UCSD-AML1 (cell line): ENCODE results near the gene DOCK10.
"Not testable (repeated sequence)": the region's sequence is repeated elsewhere in the genome, so short reads cannot be mapped to it uniquely, and the experiment has no call there.

Source experiments
- DNase-seq: peaks from one replicate; lab custom pipeline; 2025; ENCODE audit not compliant: unreplicated experiment; lab: John Stamatoyannopoulos, UW

Gene DOCK10

DNA sequence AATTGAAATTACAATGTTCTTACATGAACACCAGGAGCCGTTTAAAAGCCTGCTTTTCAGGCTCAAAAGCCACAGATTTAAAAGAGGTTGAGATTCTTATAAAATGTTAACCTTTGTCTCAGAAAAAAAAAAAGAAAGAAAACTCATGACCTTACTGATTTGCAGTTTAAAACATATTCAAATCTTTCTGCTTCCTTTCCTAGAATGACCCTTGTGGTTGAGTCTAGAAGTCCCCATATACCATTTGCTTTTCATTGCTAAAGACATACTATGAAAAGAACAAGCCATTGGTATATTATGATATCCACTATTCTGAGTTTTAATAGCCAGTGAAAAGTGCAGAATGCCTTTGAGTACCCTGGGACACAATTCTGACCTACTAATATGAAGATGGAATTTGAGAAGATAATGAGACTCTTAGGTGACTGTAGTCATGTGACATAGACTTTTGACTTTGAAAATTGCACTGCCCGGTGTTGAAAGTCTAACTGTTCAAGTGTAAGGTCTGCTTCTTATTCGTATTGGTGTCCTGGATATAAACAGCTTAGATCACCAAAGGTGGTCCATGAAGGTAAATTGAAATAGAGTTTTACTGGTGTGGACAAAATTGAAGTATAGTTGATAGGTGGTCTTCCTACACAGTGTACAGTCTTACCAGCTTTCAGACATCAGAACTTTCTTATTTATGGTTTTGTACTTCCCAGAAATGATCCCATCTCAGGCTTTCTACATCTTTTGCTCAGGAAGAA is 117.0 kb downstream of the DOCK10 start:
- DNase-seq = no peak

DNA sequence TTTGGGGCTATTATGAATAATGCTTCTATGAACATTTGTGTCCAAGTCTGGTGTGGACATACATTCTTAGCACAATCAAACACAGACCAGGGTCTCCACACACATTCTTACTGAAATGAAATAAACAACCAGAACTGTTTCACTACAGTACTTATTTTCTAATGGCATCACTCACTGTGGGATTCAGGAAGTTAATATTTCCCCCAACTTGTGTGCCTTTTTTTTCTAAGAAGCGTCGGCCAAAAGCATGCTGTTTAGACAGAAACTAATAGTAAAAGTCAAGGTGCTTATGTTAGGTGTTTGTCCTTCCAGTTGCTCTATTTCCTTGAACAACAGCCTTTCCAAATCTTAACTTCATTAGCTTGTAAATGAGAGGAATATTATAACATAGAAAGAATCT is 117.6 kb downstream of the DOCK10 start:
- no peak for DNase-seq

DNA sequence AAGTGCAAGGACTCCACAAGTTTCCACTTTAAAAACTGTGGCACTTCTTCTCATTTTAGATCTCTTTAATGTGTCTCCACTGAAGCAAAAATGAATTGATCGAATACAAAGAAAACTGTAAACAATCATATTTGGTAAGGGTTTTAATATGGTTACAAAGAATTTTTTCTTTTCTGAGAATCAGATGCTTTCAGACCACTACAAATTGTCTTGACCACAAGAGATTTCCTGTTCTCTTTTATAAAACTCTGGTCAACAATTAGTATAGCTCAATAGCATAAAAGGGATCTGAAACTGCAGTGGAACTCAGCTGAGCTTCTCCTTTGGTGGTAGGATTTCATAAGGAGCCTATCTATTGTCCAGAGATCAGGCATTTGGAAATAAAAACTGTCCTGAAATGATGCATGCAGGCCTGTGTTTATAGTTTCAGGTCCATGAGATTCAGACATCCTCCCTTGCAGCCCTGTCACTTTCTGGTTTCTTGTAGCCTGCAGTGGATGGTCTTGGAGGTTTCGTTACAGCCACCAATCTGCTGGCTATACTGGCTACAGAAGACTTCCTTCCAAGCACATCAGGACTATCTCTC is 120.0 kb downstream of the DOCK10 start:
- DNase-seq = no peak

DNA sequence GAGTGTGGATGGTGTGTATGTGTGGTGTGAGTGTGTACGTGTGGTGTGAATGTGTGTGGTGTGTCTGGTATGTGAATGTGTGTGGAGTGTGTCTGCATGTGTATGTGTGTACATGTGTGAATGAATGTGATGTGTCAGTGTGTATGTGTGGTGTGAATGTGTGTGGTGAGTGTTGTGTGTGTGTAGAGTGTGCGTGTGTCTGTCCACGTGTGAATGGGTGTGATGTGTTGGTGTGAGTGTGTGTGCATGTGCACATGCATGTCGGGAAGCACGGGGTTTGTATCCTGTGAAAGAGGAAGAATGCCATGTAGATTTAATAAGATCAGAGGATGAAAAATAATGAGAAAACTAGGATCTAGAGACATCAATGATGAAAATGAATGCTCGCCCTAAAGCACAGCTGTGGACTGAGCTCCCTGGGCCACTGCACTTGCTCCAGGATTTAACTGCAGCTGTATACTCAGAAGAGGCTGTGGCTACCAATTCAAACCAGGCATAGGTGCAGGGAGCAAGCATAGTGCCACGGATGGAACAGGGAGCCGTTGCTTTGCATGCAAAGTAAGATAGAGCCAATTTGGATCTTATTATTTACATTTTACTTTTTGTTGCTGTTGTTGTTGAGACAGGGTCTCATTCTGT is 122.7 kb downstream of the DOCK10 start:
- DNase-seq = no peak

DNA sequence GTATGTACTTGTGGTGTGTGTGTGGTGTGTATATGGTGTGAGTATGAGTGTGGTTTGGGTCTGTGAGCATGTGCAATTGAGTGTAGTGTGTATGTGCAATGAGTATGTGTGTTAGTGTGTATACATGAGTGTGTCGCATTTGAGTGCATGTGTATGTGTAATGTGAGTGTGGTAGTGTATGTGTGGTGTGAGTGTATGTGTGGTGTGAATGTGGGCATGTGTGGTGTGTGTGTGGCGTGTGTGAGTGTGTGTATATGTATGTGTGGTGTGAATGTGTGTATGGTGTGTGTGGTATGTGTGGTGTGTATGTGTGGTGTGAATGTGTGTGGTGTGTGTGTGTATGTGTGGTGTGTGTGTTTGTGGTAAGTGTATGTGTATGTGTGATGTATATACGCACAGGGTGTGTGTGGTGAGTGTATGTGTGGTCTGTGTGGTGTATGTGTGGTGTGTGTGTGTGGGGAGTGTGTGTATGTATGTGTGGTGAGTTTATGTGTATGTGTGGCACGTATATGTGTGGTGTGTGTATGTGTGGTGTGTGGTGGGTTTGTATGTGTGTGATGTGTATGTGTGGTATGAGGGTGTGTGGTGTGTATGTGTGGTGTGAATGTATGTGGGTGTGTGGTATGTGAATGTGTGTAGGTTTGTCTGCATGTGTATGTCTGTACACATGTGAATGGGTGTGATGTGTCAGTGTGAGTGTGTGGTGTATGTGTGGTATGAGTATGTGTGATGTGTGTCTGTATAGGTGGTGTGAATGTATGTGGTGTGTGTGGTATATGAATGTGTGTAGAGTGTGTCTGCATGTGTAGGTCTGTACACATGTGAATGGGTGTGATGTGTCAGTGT is 123.4 kb downstream of the DOCK10 start:
- DNase-seq = no peak

DNA sequence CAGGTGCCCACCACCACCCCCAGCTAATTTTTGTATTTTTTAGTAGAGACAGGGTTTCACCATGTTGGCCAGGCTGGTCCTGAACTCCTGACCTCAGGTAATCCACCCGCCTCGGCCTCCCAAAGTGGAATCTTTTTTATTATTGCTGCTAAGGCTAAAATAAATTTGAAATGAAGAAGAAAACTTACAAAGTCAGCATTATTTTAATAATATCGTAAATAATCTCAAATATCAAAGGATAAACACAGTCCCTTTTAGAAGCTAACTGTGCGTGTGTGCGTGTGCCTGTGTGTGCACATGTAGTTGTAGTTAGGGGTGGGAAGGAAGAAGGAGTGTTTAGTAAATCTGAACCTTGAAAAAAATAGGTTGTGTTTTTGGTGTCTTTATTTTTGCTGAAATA is 125.0 kb downstream of the DOCK10 start:
- DNase-seq = not testable (repeated sequence)

DNA sequence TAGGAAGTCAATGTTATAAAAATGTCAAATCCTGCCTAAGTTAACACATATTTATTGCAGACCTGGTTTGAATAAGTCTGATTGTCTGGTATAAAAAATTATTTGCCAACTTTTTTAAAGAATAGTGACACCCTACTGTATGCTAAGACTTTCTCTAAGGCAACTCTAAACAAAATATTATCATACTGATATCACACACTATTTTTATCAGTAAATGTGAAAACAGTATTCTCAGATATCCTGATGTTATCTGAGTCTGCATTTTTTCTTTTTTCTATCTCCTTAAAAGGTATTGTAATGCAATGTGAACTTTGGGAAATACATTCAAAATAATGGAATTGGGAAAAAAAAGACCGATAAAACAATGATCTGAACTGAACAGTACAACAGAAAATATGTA is 127.1 kb downstream of the DOCK10 start:
- no peak for DNase-seq

DNA sequence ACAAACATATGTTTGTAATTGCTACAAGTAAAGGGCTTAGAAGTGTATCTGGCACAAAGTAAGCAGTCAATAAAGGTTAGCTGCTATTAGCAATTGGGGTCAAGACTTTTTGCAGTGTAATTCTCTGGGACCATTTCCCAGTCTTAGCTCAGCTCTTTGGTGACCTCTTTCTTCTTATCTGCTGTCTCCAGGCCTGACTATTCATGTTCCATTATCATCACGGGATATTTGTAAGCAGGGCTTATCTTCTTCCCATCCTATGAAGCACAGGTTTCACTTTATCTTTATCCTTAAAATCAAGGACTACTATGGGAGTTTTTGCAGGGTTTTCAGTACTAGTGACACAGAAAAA is 131.7 kb downstream of the DOCK10 start:
- no peak for DNase-seq

DNA sequence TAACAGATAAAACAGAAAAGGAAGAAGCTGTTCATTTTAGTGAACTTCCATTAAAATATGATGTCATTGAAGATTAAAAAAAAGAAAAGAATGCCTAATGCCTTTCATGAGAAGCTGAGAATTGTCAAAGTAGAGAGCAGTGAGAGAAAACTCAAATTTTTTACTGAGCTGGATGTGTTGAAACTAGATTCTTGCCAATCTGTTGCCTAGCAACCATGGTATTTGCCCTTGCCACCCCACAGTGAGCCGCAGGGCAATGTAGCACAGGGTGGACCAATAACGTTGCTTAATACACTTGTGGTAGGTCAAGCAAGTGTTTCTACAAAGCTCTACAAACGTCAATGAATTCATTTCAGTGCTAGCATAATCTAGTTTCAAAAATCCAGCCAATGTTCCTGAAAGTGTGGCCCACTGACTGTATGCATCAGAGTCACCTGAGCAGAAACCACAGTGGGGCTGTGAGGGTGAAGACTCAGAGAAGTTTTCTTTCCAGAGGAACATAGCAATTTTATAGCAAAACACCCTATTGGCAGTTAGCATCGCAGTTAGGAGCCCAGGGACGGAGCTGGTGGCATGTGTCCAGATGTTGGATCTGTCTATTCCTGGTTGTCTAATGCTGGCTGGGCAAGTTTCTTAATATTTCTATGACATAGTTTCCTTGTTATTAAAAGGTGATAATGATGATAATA is 132.2 kb downstream of the DOCK10 start:
- no peak for DNase-seq

DNA sequence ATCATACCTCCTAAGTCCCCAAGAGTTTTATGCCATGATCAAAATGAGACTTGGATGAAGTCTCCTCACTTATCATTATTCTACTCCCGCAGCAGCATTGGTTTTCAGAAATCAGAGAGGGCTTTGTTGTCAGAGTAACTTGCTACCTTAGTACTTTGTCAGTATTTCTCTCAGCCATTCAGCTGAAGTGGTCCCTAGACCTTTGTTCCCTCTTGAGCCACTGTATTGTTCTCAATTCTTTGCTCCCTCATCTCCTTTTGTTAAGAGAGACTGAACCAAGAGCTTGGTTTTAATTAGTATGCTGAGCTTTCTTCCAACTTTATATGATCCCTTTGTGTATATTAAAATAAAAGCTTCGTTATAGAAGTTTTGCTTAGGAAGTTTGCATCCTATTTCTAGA is 133.4 kb downstream of the DOCK10 start:
- DNase-seq = no peak

DNA sequence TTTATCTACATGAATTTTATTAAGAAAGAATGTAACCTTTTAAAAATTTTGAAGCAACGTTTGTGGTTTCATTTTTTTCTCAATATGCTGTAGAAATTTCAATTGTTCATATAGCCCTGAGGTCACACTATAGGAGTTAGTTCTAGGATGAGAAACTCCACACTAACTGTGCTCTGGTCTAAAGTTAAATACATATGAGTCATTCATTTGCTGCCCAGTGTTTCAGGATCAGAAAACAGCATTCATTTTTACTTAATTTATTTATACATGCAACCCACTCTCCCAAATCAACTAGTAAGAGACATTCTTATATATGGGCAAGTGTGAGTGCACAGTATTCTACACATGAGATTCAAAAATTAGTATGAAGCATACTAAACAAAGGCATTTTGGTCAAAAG is 137.9 kb downstream of the DOCK10 start:
- no peak for DNase-seq

DNA sequence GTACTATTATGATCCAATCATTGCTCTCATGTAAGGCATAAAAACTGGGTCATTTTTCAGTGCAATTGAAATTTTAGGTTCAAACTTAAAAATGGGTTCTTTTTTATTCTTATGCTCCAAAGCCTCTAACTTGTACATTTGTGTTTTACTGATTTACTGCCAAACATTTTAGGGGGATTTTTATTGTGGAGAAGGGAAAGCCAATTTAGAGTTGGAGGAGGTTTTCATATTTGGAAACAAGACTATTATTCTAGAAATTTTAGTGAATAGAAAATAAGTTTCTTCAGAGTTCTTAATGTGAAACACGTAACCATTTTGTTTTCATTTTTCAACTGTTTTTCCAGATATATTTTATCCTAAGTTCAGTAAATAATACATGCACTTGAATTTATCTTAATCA is 138.6 kb downstream of the DOCK10 start:
- no peak for DNase-seq

DNA sequence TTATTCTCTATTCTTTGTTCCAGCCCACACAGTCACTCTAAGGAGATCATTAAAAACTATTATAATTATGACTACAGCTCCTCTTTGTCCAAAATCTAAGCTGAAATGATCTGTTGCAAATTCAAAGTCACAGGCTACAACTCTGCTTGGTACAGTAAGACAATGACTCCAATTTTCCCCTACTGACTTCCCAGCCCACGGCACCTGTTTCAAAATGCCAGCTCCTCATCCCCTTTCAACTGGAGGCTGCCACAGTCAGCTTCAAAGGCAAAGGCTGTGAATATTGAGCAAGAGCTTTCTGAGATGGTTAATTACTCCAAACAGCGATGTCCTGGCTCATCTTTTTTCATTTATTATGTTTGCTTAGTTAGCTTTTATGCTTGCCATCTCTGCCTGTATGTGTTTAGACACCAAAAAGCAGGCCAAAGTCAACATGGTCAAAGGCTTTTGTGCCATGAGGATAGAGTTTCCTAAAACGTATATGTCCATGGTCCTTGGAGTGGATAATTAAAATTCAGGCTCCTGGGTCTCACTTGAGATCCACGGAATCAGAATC is 141.1 kb downstream of the DOCK10 start:
- no peak for DNase-seq

DNA sequence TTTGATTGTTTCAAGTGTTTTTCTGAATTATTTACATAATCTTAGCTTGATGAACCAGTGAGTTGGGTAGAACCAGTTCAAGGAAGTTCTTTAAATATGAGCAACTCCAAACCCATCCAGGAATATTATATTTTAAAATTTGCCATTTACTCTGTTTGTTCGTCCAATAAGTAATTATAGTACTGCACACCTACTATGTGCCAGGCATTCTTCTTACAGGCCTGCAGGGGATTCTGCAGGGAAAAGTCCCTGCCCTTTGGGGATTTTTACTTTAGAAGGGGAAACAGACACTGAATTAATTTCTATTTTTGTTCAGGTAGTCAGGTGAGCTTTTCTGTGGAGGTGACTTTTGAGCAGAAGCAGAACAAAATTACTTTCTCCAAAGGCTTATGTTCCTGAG is 146.9 kb downstream of the DOCK10 start:
- no peak for DNase-seq

DNA sequence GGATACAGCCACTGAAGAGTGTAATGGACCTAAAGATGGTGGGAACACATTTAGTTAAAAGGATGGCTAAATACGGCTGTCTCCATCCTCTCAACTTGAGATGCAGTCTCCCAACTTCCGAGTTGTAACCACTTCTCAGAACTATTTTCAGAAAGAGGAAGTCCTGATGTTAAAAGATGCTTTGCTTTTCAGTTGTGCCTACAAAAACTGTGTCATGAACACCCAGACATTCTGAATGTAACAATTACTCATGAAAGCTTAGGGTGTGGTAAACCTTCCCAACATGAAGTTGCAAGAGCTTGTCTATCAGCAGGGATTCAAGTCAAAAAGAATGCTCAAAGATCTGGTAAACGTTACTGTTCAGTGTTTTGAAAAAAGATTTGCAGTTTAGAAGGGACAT is 147.9 kb downstream of the DOCK10 start:
- DNase-seq = no peak

DNA sequence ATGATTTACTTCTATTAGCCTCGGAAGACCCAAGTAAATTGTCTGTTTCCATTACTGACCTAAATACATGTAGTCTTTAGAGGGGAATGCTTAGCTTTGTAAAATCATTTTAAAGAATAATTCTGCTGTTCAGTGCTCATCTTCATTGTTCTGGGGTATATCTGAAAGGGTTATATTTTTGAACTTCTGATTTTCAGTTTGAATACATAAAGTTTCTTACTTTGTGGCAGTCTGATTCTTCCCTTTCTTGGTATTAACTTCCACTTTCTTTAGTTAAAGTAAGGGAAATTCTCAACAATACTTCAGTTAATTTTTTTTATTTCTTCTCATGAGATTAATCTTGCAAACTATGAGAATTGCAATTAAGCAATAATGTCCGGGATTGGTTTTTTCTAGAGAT is 148.4 kb downstream of the DOCK10 start:
- DNase-seq = no peak

DNA sequence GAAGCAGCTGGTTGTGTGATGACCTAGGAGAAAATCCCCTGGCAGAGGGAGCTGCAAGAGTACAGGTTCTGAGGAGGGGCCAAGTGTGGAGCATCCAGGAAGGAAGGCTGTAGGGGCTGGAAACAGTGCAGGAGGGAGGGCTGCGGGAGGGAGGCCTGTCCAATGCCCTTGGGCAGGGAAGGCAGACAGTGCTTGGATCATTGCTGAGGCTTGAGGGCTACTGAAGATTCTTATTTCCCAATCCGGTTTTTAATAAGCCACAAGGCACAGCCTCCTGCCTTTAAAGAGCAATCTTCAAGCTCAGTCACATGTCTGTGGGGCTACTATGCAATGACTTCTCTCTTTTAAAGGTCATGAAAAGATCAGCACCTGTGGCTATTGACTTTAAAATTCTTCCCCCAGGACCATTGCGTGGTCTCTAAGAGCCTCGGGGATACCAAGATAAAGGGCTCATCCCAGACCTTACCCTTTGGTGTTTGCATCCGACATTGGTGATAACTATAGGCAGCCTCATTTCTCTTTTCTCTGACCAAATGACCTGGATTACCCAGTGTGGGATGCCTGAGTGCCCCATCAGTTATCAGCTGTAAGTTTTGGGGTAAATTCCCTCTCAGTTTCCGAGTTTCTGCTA is 149.6 kb downstream of the DOCK10 start:
- DNase-seq = no peak

DNA sequence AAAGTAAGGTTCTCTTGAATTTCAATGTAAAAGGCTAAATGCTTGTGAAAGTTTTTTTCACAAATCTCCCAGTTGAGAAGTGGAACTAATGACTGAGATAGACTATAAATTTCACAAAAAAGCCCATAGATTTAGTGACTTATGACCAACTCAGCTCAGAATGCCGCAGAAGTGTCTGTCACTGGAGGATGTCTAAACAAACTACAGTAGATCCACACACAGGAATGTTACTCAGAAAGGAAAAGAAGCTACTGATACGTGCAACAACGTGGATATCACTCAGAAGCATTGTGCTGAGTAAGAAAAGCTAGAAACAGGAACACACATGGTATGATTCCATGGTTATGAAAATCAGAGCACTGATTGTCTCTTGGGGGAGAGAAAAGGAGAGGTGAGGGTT is 151.9 kb downstream of the DOCK10 start:
- DNase-seq = no peak

DNA sequence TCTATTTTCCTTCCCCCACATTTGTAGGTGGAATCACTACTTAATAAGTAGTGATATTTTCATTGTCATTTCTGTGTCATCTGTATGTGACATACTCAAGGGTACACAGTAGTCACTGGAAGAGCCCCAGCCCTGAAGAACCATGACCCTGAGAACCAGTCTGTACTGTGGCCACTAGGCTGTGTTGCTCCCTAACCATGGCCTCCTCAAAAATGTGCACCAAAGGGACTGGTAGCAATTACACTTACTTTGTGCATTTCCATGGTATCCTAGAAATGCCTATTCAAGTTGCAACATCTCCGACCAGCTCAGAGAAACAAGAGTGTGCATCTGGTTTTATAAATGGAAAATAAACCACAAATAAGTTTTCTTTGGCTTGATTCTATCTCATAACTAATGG is 155.1 kb downstream of the DOCK10 start:
- no peak for DNase-seq

DNA sequence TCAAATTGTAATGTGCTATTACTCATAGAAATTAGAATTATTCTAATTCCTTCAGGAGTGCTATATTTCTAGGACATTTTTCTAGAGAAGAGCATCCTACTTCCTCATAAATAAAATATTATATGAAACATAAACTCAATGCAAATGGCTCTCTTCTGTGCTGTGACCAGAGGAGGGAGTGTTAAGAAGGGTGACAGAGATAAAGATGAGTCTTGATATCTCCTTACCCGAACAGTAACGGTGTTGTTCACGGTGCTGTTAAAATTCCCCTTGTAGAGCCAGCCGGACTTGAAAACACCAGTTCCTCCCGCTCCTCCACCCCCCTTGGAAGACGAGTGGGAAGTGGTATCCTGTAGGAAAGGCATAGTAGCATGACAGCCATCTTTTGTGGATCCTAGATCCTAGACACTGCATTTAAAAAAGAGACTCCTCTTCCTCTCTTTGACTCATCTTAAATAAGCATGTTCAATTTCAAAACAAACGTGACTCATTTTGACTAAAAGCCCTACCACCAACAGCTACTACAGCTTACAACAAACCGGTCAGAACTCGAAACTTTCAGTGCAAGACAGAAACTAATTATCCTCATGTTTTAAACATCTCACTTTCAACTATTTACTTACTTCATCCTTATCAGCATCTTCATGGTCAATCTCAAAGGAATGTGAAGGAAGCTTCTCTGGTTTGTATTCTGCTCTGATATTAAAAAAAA is 156.3 kb downstream of the DOCK10 start:
- DNase-seq = no peak
